Measurements from ENCODE around the gene DCAKD.

DCAKD gene

GRCh38 chr17:44989552-44990138 is 61.8 kb downstream of the DCAKD start:
- no peak for ATAC-seq
- TF ChIP-seq, protein P1, sequence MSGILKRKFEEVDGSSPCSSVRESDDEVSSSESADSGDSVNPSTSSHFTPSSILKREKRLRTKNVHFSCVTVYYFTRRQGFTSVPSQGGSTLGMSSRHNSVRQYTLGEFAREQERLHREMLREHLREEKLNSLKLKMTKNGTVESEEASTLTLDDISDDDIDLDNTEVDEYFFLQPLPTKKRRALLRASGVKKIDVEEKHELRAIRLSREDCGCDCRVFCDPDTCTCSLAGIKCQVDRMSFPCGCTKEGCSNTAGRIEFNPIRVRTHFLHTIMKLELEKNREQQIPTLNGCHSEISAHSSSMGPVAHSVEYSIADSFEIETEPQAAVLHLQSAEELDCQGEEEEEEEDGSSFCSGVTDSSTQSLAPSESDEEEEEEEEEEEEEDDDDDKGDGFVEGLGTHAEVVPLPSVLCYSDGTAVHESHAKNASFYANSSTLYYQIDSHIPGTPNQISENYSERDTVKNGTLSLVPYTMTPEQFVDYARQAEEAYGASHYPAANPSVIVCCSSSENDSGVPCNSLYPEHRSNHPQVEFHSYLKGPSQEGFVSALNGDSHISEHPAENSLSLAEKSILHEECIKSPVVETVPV (CRISPR knock-in tag; IDR thresholded peaks at IDR 0.05): no peak
- TF ChIP-seq TOX (CRISPR knock-in tag; IDR thresholded peaks at IDR 0.05; ENCODE audit: borderline replicate concordance) (no peak), PPARA (CRISPR knock-in tag; IDR thresholded peaks at IDR 0.05; ENCODE audit: borderline replicate concordance) (no peak), ARNTL (CRISPR knock-in tag; IDR thresholded peaks at IDR 0.05; ENCODE audit: borderline replicate concordance, low read depth) (no peak), CREB5 (CRISPR knock-in tag; IDR thresholded peaks at IDR 0.05; ENCODE audit: low read depth) (no peak), CSDC2 (CRISPR knock-in tag; IDR thresholded peaks at IDR 0.05) (no peak), ZFP3 (CRISPR knock-in tag; IDR thresholded peaks at IDR 0.05) (no peak), ZNF8 (CRISPR knock-in tag; IDR thresholded peaks at IDR 0.05) (no peak), ZFP30 (CRISPR knock-in tag; IDR thresholded peaks at IDR 0.05) (no peak), TCF4 (CRISPR knock-in tag; IDR thresholded peaks at IDR 0.05; ENCODE audit: borderline replicate concordance) (no peak), ISL1 (CRISPR knock-in tag; IDR thresholded peaks at IDR 0.05) (no peak), PATZ1 (CRISPR knock-in tag; IDR thresholded peaks at IDR 0.05; ENCODE audit: borderline replicate concordance) (no peak), ZC3H10 (CRISPR knock-in tag; IDR thresholded peaks at IDR 0.05) (no peak), ESRRG (CRISPR knock-in tag; IDR thresholded peaks at IDR 0.05) (no peak), ZNF565 (CRISPR knock-in tag; conservative IDR thresholded peaks at IDR 0.05; ENCODE audit: low read depth) (no peak), RARB (CRISPR knock-in tag; IDR thresholded peaks at IDR 0.05) (no peak), SNAI2 (CRISPR knock-in tag; IDR thresholded peaks at IDR 0.05) (no peak)

DNA sequence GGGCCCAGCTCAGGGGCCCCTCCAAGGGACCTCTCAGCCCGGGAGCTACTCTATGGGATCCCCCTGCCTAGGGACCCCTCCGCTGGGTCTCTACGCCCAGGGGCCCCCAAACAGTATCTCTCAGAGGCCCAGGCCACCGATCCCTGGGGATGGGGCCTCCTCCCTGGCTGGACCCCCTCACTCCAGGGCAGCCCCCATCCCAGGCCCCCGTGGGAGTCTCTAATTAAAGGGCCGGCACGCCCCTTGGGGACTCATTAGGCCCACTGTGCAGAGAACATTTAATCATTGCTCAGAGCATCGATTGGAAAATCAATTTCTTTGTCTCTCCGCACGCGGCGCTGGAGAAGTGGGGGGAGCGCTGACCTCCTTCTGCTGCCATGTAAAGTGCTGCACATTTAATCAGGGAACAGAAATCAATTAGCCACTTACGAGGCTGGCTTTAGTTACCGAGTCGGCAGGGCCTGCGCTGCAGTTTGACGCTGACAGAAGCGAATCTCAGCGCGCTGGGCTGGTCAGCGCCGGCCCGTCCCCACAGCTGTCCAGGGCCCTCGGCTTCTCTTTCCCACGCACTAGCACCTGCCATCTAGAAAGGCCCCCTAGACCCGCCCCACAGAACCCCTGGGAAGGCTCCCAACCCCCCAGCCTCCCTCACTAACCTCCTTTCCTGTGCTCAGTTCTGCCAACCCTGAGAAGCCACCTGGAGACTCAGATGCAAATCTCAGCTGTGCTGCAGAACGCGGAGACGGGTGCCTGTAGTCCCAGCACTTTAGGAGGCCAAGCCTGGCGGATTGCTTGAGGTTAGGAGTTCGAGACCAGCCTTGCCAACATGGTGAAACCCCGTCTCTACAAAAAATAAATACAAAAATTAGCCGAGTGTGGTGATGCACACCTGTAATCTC is 63.1 kb downstream of the DCAKD start:
- TF ChIP-seq RARB (CRISPR knock-in tag; IDR thresholded peaks at IDR 0.05): no peak
- no peak for ATAC-seq

GRCh38 chr17:44983563-44983962 is 67.9 kb downstream of the DCAKD start:
- no peak; the same call in 2 of the 3 replicates for ATAC-seq
- TF ChIP-seq TSHZ2 (CRISPR knock-in tag; IDR thresholded peaks at IDR 0.05) (no peak), TCF4 (CRISPR knock-in tag; IDR thresholded peaks at IDR 0.05; ENCODE audit: borderline replicate concordance) (no peak), BACH2 (CRISPR knock-in tag; IDR thresholded peaks at IDR 0.05; ENCODE audit: borderline replicate concordance) (no peak), TOX (CRISPR knock-in tag; IDR thresholded peaks at IDR 0.05; ENCODE audit: borderline replicate concordance) (no peak), ZFP30 (CRISPR knock-in tag; IDR thresholded peaks at IDR 0.05) (no peak), ZNF8 (CRISPR knock-in tag; IDR thresholded peaks at IDR 0.05) (no peak), SNAI2 (CRISPR knock-in tag; IDR thresholded peaks at IDR 0.05) (no peak), ZC3H10 (CRISPR knock-in tag; IDR thresholded peaks at IDR 0.05) (no peak), ZNF565 (CRISPR knock-in tag; conservative IDR thresholded peaks at IDR 0.05; ENCODE audit: low read depth) (no peak), CREB5 (CRISPR knock-in tag; IDR thresholded peaks at IDR 0.05; ENCODE audit: low read depth) (no peak), ESRRG (CRISPR knock-in tag; IDR thresholded peaks at IDR 0.05) (no peak), RARB (CRISPR knock-in tag; IDR thresholded peaks at IDR 0.05) (no peak), PATZ1 (CRISPR knock-in tag; IDR thresholded peaks at IDR 0.05; ENCODE audit: borderline replicate concordance) (no peak)
- TF ChIP-seq, protein P1 (CRISPR knock-in tag; IDR thresholded peaks at IDR 0.05): no peak

Data from SK-N-SH treated with all-trans-retinoic acid at 6 μM for 48 hours (cell line).